Activated CD4-positive, alpha-beta T cell treated with anti-CD3 and anti-CD28 coated beads, Interleukin-2, amount 50 U/mL, for 48 hours (primary cell): ENCODE data around the gene VPS35L.
"Not testable (repeated sequence)": the region's sequence is repeated elsewhere in the genome, so short reads cannot be mapped to it uniquely, and the experiment has no call there.

Experiments
- DNase-seq, 2 experiments: peaks; one replicate each; pipeline ENCODE4 v3.0.0-alpha.2; 2020

VPS35L gene

GRCh38 chr16:19716728-19717127, 161.2 kb downstream of the VPS35L start:
- DNase-seq: not testable (repeated sequence)

- no peak for DNase-seq
Observed at GRCh38 chr16:19717314-19717713, 161.8 kb downstream of the VPS35L start.

- peak; percentile 87 to 92 for DNase-seq
Observed at GRCh38 chr16:19717741-19718623, 162.5 kb downstream of the VPS35L start, which contains the start of the genes IQCK and KNOP1. Gene IQCK (plus strand): TSS chr16:19718271. CDS start chr16:19718307, 36 bp downstream. Gene KNOP1 (minus strand): TSS chr16:19718227. CDS start chr16:19715035, 3,192 bp downstream.

- DNase-seq: no peak
Observed at GRCh38 chr16:19718624-19718965, 163.1 kb downstream of the VPS35L start.

GRCh38 chr16:19722269-19722952, 166.9 kb downstream of the VPS35L start:
- DNase-seq: no peak

- DNase-seq: no peak
Observed at GRCh38 chr16:19722981-19723380, 167.5 kb downstream of the VPS35L start.

- no peak for DNase-seq
Observed at GRCh38 chr16:19728636-19728965, 173.1 kb downstream of the VPS35L start.

GRCh38 chr16:19733551-19733950, 178.0 kb downstream of the VPS35L start:
- DNase-seq: no peak

GRCh38 chr16:19735074-19735867, 179.8 kb downstream of the VPS35L start:
- no peak for DNase-seq

- DNase-seq: no peak
Observed at GRCh38 chr16:19737306-19738038, 182.0 kb downstream of the VPS35L start.

- DNase-seq: no peak
Observed at GRCh38 chr16:19741354-19741753, 185.9 kb downstream of the VPS35L start.

- DNase-seq: no peak
Observed at GRCh38 chr16:19743816-19744159, 188.3 kb downstream of the VPS35L start.

- DNase-seq: no peak
Observed at GRCh38 chr16:19744670-19745069, 189.2 kb downstream of the VPS35L start.

GRCh38 chr16:19745286-19746010, 189.9 kb downstream of the VPS35L start:
- DNase-seq: no peak

- no peak for DNase-seq
Observed at GRCh38 chr16:19746561-19746960, 191.1 kb downstream of the VPS35L start.

- DNase-seq: no peak
Observed at GRCh38 chr16:19748389-19749168, 193.1 kb downstream of the VPS35L start.

- no peak for DNase-seq
Observed at GRCh38 chr16:19749571-19750080, 194.1 kb downstream of the VPS35L start.
